NCI-H510A (cell line): Measurements from ENCODE around the gene SLC39A10.

Experiments
- DNase-seq: peaks from one replicate; lab custom pipeline; 2025; lab: John Stamatoyannopoulos, UW

Gene SLC39A10

GRCh38 chr2:195730912-195731311 lies 73.9 kb downstream of the SLC39A10 start:
- DNase-seq, result no peak

- no peak for DNase-seq
These were observed 75.5 kb downstream of the SLC39A10 start for GRCh38 chr2:195732574-195732973.

- DNase-seq, result no peak
These were observed 76.8 kb downstream of the SLC39A10 start for GRCh38 chr2:195733831-195734230.

GRCh38 chr2:195734395-195734794 lies 77.4 kb downstream of the SLC39A10 start:
- no peak for DNase-seq

- no peak for DNase-seq
These were observed 77.9 kb downstream of the SLC39A10 start for GRCh38 chr2:195734931-195735330.

- DNase-seq, result no peak
These were observed 78.3 kb downstream of the SLC39A10 start for GRCh38 chr2:195735347-195735746.

- no peak for DNase-seq
These were observed 80.7 kb downstream of the SLC39A10 start for GRCh38 chr2:195737511-195738325.

- DNase-seq, result no peak
These were observed 84.2 kb downstream of the SLC39A10 start for GRCh38 chr2:195741191-195741590.

GRCh38 chr2:195756218-195756942 lies 99.4 kb downstream of the SLC39A10 start:
- no peak for DNase-seq

- DNase-seq, result no peak
These were observed 101.8 kb downstream of the SLC39A10 start for GRCh38 chr2:195758846-195759245.

GRCh38 chr2:195759877-195760276 lies 102.9 kb downstream of the SLC39A10 start:
- DNase-seq, result no peak

- no peak for DNase-seq
These were observed 106.8 kb downstream of the SLC39A10 start for GRCh38 chr2:195763866-195764265.

- DNase-seq, result no peak
These were observed 109.7 kb downstream of the SLC39A10 start for GRCh38 chr2:195766691-195767090.

GRCh38 chr2:195768431-195768830 lies 111.4 kb downstream of the SLC39A10 start:
- no peak for DNase-seq

GRCh38 chr2:195769975-195770374 lies 112.9 kb downstream of the SLC39A10 start:
- no peak for DNase-seq

GRCh38 chr2:195779491-195779890 lies 122.5 kb downstream of the SLC39A10 start:
- DNase-seq, result no peak

- DNase-seq, result no peak
These were observed 125.1 kb downstream of the SLC39A10 start for GRCh38 chr2:195782156-195782555.
